HG03095 (cell line): ENCODE data around the gene LRRC52.
"Not testable (repeated sequence)": the region's sequence is repeated elsewhere in the genome, so short reads cannot be mapped to it uniquely, and the experiment has no call there.

Experiments used
- ATAC-seq: cut with Tn5 transposase; IDR thresholded peaks from one replicate; pipeline ENCODE4 v1.9.1; 2021; ENCODE audit warnings: moderate library complexity; ENCODE audit not compliant: unreplicated experiment

The LRRC52 gene

GRCh38 chr1:165580931-165581871, 37.4 kb downstream of the LRRC52 start:
- ATAC-seq = no peak

GRCh38 chr1:165581926-165582325, 38.1 kb downstream of the LRRC52 start:
- no peak for ATAC-seq

- no peak for ATAC-seq
These were observed 42.6 kb downstream of the LRRC52 start for GRCh38 chr1:165586398-165586797.

GRCh38 chr1:165591391-165591790, 47.6 kb downstream of the LRRC52 start:
- ATAC-seq = not testable (repeated sequence)

- ATAC-seq = no peak
These were observed 49.4 kb downstream of the LRRC52 start for GRCh38 chr1:165592945-165593823.

- no peak for ATAC-seq
These were observed 51.6 kb downstream of the LRRC52 start for GRCh38 chr1:165595246-165595938.

GRCh38 chr1:165597883-165598675, 54.3 kb downstream of the LRRC52 start:
- ATAC-seq = peak; percentile 98

GRCh38 chr1:165598676-165599059, 54.9 kb downstream of the LRRC52 start:
- ATAC-seq = no peak

- no peak for ATAC-seq
These were observed 57.0 kb downstream of the LRRC52 start for GRCh38 chr1:165600793-165601192.

- no peak for ATAC-seq
These were observed 60.0 kb downstream of the LRRC52 start for GRCh38 chr1:165603810-165604209.

GRCh38 chr1:165605246-165605645, 61.4 kb downstream of the LRRC52 start:
- no peak for ATAC-seq

GRCh38 chr1:165606676-165607075, 62.9 kb downstream of the LRRC52 start:
- ATAC-seq = not testable (repeated sequence)

- no peak for ATAC-seq
These were observed 67.1 kb downstream of the LRRC52 start for GRCh38 chr1:165610866-165611265.

GRCh38 chr1:165612062-165612461, 68.3 kb downstream of the LRRC52 start:
- no peak for ATAC-seq
